Measurements from ENCODE around the gene LMBR1L.

DNA sequence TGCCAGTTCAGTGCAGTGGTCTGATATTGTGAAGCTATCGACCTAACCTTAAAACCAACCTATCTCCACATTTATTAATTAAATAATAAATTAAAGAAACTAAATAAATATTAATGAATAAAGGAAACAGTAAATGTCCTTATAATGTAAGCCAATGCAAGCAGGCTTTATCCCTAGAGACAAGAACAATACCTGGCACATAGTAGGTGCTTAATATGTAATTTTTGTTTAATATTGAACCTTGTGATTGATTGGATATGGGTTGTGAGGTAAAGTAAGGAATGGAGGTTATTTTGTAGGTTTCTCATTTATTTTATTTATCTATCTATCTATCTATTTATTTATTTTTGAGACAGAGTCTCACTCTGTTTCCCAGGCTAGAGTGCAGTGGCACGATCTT is 28.4 kb upstream of the LMBR1L start:
- TF ChIP-seq, protein P1, sequence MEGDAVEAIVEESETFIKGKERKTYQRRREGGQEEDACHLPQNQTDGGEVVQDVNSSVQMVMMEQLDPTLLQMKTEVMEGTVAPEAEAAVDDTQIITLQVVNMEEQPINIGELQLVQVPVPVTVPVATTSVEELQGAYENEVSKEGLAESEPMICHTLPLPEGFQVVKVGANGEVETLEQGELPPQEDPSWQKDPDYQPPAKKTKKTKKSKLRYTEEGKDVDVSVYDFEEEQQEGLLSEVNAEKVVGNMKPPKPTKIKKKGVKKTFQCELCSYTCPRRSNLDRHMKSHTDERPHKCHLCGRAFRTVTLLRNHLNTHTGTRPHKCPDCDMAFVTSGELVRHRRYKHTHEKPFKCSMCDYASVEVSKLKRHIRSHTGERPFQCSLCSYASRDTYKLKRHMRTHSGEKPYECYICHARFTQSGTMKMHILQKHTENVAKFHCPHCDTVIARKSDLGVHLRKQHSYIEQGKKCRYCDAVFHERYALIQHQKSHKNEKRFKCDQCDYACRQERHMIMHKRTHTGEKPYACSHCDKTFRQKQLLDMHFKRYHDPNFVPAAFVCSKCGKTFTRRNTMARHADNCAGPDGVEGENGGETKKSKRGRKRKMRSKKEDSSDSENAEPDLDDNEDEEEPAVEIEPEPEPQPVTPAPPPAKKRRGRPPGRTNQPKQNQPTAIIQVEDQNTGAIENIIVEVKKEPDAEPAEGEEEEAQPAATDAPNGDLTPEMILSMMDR (IDR thresholded peaks at IDR 0.05), result no peak
- TF ChIP-seq POLR2A (IDR thresholded peaks at IDR 0.05), result no peak

All from prostate gland (tissue), 2 donors.